NAMALWA (cell line): ENCODE data around the gene M1AP.

ENCODE experiments used
- DNase-seq: peaks from one replicate; pipeline ENCODE4 v3.0.0-alpha.2; 2015; ENCODE audit warnings: low spot score

The M1AP gene

DNA sequence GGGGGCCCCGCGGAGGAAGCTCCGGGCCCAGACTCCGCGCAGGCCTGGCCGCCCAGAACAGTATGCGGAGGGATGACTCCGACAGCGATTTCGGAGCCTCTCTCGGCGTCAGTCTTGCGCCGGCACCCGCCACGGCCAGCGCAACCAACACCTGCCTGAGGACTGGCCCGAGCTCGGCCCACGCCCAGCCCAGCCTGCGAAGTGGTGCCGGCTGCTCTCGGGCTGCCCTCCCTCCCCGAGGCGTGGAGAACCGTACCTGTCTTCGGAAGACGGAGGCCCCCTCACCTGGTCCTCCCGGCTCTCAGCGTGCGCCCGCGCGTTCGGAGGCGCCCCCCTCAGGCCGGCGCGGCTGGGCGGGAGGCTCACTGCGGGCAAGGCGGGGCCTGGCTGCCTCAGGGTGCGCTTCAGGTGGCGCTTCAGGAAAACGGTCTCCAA is at the start of gene M1AP:
M1AP (minus strand) TSS at position 322 of the 435 bp plus-strand sequence. CDS start 8,055 bp downstream, outside the sequence.
- DNase-seq = no peak

- no peak for DNase-seq
Measured at GRCh38 chr2:74696829-74697228, 48.7 kb upstream of the M1AP start.

- no peak for DNase-seq
Measured at GRCh38 chr2:74695663-74696062, 47.5 kb upstream of the M1AP start.

DNA sequence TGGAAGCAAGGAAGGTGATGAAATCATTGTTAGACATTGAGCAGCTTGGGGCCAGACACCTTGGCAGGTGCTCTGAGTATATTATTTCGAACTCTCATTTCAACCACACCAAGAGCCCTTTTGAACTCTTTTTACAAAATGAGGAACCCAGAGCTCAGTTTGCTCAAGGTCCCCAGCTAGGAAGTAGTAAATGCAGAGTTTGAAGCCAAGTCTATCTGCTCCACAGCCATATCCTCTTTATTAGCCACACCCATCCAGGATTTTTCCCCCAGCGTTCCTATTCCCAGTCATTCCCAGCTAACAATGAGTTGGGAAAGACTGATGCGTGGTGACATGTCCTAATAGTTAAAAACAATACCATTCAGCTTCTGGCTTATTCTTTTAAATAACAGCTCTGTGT is 46.2 kb upstream of the M1AP start:
- DNase-seq = no peak

- DNase-seq = no peak
Measured at GRCh38 chr2:74693668-74694067, 45.5 kb upstream of the M1AP start.

GRCh38 chr2:74693213-74693612 is 45.1 kb upstream of the M1AP start:
- DNase-seq = no peak

DNA sequence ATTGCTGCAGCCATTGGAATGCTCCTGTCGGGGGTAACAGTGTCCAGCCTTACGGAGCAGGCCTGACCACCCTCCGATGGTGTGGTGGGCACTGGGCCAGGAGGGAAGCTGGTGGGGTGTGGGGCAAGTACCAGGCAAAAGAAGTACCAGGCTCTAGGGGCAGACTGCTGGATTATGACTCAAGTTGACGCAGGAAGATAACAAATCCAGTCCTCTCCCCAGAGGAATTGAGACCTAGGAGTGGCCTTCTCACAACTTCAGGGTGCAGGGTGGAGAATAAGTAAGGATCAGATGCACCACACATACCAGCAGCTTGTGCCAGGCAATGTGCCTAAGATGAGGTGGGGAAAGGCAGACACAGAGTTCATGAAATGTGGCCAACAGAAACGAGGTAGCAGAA is 43.8 kb upstream of the M1AP start:
- no peak for DNase-seq

DNA sequence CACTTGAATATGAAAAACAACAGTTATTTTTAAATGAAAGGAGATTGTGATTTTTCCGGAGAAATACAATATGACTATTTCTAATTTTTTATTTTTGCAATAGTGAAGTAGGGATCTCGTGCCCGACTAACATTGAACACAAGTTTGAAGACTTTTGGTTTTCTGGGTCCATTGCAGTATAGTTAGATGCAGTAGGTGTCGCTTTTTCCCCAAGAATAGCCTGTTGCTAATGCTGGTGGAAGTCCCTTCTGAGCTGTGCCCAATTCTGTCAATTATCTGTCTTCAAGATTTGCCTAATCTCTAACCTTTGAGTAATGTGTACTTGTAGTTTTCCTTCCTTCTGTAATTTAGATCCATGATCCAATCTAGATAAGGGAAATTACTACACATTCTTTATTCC is 42.4 kb upstream of the M1AP start:
- peak; percentile 78 for DNase-seq

- no peak for DNase-seq
Measured at GRCh38 chr2:74689671-74690070, 41.5 kb upstream of the M1AP start.

DNA sequence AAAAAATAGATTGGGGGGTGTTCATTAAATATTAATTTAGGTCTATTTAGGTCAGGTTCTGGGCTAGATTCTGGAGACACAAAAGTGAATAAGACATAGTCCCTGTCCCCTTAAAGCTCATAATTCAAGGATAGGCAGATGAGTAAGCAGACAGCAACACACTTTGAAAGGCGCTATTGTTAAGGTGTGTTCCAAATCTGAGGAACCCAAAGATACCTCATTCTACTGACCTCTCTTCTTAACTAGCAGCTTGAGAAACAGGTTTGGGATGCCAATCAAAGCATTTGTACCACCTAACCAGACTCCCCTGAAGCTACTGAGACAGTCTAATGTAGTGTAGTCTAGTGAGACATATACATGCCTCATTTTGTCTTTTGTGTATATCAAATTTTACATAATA is 40.8 kb upstream of the M1AP start:
- DNase-seq = no peak

DNA sequence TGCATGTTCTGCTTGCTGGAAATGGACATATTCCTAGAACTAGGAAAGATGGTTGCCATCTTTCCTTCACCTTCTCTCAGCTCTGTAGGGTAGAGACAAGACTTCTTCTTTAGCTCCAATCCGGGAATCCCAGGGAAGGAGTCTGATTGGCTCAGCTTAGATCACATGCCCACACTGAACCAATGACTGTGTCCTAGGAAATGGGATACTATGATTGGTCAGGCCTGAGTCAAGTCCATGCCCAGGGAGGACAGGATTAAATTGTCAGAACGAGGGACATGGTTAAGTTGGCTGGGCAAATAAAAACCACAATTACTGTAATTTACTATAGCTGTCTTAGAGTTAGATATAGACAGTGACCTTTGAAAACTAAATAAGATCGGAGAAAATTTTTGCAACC is 37.3 kb upstream of the M1AP start:
- DNase-seq = no peak

GRCh38 chr2:74682501-74682900 is 34.4 kb upstream of the M1AP start:
- DNase-seq = no peak

DNA sequence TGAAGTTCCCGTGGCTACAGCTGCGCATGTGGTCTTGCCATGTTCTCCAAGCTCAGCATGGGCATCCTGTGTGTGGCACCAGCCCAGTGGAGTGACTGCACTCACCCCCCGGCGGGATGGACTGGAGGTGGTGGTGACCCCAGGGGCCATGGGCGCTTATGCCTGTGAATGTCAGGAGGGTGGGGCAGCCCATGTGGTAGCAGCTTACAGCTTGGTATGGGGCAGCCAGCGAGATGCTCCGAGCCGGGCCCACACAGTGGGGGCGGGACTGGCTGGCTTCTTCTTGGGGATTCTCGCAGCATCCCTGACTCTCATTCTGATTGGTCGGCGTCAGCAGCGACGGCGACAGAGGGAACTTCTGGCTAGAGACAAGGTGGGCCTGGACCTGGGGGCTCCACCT is 31.5 kb upstream of the M1AP start:
- no peak for DNase-seq

DNA sequence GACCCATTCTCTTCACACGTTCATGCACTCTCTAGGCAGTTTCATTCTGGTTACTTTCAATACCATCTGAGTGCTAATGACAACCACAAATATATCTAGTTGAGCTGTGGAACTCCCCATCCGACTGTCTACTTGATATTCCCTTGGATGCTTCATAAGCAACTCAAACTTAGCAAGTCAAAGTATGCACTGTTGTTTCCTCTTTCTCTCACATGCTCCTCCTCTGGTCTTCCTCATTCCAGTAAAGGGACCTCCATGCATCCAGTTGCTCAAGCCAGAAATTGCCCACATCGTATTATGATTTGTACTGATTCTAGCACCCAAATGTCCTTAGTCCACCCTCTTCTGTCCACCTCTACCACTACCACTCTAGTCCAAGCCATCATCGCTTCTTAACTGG is 28.2 kb upstream of the M1AP start:
- DNase-seq = no peak

DNA sequence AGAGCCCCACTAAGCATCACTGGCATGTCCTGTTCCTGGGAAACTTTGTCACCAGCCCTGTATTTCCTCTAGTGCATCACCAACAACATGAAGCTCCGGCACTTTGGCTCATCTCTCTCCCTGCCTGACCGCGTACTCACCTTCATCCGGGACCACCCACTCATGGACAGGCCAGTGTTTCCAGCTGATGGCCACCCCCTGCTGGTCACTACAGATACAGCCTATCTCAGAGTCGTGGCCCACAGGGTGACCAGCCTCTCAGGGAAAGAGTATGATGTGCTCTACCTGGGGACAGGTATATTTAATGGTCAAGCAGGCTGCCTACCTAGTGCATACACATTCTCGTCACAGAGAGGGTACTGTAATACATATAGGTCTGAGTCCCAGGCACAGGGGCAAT is 27.0 kb upstream of the M1AP start:
- no peak for DNase-seq

- no peak for DNase-seq
Measured at GRCh38 chr2:74673826-74674528, 25.8 kb upstream of the M1AP start.

DNA sequence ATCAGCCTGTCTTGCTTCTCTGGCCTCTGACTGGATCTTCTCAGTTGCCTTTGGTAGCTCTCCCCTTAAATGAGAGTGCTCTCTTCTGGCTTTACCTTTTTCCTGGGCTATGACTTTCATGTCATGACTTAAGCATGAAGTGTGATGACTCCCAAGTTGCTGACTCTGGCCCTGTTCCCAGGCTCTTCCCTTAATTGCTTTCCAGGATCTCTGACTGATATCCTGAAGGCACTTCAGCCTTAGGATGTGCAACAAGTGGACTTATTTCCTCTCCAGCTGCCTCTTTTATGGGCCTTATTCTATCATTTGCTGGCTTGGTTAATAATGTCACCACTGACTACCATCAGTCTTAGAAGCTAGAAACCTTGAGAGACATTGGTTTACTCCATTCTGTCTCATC is 23.3 kb upstream of the M1AP start:
- DNase-seq = no peak

DNA sequence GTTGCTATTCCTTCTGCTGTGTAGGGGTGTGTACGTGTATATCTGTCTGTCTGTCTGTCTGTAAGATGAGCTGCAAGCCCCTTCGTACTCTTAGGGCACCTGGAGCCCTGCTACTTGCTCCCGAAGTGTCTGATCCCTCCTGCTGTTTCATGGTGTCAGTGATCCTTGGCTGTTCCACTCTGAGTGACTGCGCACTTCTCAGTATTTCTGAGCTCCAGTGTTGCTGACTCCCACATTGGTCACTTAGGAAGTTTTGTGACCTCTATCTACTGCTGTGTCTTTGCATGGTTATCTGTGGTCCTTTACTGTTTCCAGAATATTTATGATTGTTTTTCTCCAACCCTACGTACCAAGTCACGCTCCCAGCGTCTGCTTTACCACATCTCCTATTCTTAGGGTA is 22.1 kb upstream of the M1AP start:
- no peak for DNase-seq

- no peak for DNase-seq
Measured at GRCh38 chr2:74668087-74668486, 20.0 kb upstream of the M1AP start.

DNA sequence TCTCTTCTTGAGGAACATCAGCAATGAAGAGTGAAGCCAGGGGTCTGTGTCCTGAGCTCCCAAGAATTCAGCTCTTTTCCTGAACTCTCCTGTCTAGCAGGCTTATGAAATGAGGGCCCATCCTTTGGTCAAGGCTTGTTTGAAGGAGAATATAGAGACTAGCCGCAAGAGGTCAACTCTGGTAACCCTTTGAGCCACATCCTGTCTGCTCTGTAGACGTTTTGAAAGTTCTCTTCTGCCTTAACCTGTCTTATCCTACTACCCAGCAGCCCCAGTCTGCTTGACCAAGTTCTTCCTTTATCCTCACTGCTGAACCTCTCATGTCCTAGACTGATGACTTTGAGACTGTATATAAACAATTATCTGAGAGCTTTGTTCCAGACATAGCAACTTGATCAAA is 11.3 kb upstream of the M1AP start:
- no peak for DNase-seq

DNA sequence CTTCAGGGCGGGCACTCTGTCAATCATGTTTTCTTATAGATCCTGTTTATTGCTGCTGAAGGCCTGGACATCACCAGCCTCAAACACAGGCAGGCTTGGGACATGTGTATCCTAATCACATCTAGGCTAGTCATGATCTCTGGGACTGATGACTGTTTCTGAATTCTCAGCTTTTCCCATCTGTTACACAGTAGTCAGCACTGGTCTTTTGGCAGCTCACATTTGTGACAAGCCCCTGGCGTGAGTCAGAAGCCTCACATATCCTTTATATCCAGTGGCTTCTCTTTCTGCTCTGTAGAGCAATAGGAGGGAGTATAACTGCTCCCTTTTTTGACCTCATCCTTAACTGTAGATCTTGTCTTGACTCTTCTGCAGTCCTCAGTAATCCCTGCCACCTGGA is 10.4 kb upstream of the M1AP start:
- DNase-seq = no peak

DNA sequence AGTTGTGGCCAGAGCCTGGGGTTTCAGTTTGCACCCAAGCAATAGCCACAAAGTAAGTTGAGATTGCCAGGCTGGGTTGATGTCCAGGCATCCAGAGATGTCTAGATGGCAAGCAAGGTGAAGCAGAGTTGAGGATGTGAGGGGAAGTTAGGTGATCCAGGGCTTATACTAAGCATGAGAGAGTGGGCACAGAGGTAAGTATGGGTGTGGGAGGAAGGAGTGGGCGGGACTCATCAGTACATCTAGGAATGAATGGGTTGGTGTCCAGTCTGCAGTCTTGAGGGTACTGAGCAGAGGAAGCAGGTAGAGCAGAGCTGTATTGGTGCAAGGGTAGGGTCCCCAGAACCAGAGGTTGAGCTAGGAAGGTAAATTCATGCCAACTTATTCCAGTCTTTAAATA is 7.4 kb upstream of the M1AP start:
- DNase-seq = no peak

- peak; percentile 96 for DNase-seq
Measured at GRCh38 chr2:74653985-74654882, 6.1 kb upstream of the M1AP start, which contains the start of gene SEMA4F. Gene SEMA4F, plus strand, starts transcription at chr2:74654247. Its CDS starts 130 bp downstream, at chr2:74654377.
